ENCODE measurements around the gene MGMT.

The MGMT gene

DNA sequence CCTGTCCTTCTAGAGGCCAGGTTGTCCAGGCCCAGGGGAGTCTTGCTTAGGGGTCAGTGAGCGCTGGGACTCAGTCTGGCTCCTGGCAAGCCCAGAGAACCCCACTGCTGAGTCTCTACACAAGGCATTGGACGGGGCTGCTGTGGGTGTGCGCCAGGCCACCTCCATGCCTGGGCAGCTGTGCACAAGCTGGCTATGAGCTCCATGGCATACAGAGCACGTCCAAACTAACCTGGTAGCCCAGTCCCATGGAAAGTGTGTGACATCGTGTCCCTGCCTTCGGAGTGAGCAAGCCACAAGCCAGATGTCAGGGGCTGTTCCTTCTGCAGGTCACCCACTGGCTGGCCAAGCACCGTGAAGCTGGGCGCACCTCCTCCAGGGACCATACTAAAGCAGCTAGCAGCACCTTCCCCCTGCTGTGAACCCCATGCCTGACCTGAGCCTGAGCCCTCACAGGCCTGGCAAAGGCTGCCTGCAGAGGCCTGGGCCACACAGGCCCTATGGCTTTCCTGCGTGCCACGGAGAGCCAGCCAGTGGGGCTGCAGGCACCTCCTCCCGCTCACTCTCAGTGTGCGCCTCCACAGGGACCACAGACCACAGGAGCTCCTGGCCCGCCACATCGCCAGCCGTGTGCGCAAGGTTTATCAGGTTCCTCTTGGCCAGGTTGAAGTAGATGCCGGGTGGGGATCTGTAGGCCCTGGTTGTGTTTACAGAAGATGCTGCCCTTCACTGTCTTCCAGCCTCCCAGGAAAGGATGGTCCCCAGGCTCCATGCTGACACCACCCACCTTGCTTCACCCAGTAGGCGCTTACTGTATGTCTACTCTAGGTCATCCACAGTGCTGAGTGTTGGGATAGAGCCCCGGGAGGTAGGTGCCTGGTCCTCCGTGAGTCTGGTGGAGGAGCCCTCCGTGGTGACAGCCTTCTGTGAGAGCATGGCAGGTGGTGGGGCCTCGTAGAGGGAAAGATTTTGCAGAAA, 277.4 kb downstream of the MGMT start:
- no peak for DNase-seq

GRCh38 chr10:129745186-129745750, 278.2 kb downstream of the MGMT start:
- DNase-seq, result no peak

GRCh38 chr10:129754211-129755050, 287.4 kb downstream of the MGMT start:
- no peak for DNase-seq

- no peak for DNase-seq
These were observed 288.1 kb downstream of the MGMT start for GRCh38 chr10:129755158-129755591.

GRCh38 chr10:129755621-129756020, 288.6 kb downstream of the MGMT start:
- DNase-seq, result no peak

GRCh38 chr10:129756912-129757901, 290.2 kb downstream of the MGMT start:
- DNase-seq, result no peak

DNA sequence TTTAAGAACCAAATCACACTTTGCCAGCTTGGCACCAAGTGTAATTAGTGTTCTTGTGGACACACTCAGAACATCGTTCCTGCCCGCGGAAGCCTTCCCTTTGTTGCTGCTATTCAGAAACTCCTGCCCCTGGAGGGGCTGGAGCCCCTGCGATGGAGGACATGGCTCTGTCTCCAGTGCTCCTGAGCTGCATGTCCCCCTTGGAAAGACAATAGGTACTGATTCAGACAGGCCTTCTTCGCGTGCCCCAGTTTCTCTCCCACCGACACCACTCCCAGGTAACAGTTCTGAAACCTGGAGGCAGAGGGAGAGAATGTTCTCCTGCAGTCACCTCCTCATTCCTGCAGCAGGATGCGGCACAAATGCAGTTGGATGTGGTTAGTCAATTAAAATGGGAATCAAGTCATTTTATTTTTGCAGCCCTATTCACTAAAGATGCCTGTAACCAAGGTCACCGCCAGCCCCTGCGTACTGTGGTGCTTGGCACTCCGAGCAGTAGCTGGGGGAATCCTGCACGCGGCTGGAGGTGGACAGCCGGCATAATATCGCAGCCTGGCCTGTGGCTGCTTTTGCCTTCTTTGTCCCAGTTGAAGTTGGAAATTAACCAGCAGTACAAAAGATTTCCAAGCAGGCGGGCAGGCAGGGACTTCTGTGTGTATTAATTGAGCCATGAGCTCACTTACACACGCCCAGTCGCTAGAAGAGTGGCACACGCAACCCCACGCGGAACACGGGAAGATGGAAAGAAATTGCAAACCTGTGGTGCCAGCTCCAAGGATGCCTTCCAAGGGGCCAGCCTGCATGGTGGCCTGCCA, 291.4 kb downstream of the MGMT start:
- DNase-seq, result no peak

GRCh38 chr10:129759214-129760002, 292.4 kb downstream of the MGMT start:
- no peak for DNase-seq

DNA sequence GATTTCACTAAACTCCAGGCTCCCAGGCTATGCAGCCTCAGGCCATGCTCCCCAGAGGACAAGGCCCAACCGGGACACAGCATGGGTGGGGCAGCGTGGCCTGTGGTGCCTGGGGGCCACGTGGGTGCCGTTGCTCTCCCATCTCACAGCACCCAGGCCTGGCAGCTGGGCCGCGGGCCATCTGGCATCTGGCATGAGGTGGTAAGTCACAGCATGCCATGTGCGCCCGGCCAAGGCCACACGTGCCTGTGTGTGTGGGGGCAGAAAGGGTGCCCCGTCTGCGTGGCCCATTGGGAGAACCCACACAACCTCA, 292.9 kb downstream of the MGMT start:
- DNase-seq, result no peak

GRCh38 chr10:129760416-129760815, 293.4 kb downstream of the MGMT start:
- no peak for DNase-seq

DNA sequence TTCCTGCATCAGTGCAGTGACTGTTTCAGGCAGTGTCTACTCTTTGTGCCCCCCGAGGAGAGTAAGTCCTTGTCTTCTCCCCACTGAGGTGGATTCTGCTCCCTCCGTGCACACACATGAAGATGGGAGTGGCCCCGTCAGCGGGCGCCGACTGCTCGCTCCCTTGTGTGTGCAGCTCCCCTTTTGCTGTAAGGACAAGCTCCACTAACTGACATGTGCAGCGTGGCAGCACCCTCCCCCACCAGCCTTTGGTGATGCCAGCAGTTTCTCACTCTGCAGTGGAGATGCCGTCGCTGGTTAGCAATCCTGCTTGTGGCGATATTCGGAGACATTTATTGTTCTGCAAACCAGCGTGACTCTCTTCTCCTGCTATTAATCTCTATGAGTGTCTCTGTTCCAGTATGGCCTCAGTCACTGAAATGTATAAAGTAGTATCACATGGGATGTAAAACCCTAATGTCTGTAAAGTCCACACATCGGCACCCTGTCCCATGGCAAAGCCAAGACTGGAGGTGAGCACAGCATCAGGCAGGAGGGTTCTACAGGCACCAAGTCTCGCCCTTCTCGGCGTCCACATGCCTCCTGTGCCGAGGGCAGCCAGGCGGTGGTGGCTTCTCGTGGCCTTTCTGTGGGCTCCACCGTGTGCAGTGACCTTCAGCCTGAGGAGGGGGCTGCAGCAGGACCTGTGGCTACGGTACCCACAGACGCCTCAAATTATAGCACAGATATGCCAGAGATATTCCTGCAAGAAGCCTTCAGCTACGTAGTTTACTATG, 294.3 kb downstream of the MGMT start:
- DNase-seq, result no peak

- DNase-seq, result no peak
These were observed 295.2 kb downstream of the MGMT start for GRCh38 chr10:129761981-129762956.

- no peak for DNase-seq
These were observed 297.2 kb downstream of the MGMT start for GRCh38 chr10:129764011-129764900.

DNA sequence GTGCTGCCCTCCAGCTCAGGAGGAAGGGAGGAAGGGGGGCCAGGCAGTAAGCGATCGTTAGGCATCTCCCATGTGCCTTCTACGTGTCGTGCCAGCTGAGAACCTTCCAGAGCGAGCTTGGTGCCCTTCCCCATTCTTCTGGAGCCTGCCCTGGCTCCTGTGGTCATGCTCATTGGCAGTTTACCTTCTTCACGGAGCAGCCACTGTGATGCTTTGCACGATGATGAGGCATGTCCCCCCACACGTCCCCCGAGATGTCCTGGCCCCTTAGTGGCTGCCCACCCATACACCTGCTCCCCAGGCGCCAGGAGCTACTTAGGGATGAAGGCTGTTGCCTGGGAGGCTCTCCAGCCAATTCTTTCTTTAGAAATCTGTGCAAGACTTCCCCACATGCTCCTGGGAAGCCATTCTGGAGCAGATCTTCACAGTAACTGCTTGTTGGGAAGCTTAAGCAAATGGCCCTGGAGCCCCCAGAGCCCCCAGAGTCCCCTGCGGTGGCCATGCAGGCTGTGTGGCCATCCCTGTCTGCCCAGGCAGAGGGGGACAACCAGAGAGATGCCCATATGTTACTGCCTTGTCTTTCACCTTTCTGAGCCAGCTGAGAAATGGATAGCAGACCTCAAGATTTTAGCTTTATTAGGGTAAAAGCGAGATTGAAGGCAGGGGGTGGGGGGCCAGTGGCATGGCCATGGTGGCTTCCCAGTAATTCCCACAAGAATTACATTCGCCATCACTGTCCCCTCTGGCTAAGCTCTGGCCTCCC, 298.0 kb downstream of the MGMT start:
- no peak for DNase-seq

- no peak for DNase-seq
These were observed 298.9 kb downstream of the MGMT start for GRCh38 chr10:129765664-129766550.

Data from CD4-positive, alpha-beta T cell treated with Interleukin-15 for 1 hour (primary cell).